IPS-20b (cell line): ENCODE measurements around the gene GPR132.
"Not testable (repeated sequence)": the region's sequence is repeated elsewhere in the genome, so short reads cannot be mapped to it uniquely, and the experiment has no call there.

Source experiments
- H3K27ac ChIP-seq: one replicate; pipeline ENCODE4 v1.5.1; 2013; ENCODE audit warnings: low read length
- H3K27me3 ChIP-seq: 2 replicates; pipeline ENCODE4 v1.6.1; 2013; ENCODE audit warnings: mild to moderate bottlenecking, low read length, inconsistent platforms; ENCODE audit not compliant: insufficient read depth
- H3K36me3 ChIP-seq: 2 replicates; pipeline ENCODE4 v1.6.1; 2013; ENCODE audit warnings: low read depth, mild to moderate bottlenecking, inconsistent platforms, low read length, moderate library complexity; ENCODE audit not compliant: insufficient read depth
- H3K4me1 ChIP-seq: 2 replicates; pipeline ENCODE4 v1.6.1; 2013; ENCODE audit warnings: mild to moderate bottlenecking, control low read depth, inconsistent platforms, low read length, moderate library complexity; ENCODE audit not compliant: insufficient read depth
- H3K4me3 ChIP-seq: 2 replicates; pipeline ENCODE4 v1.5.1; 2013; ENCODE audit warnings: mild to moderate bottlenecking, low read length, inconsistent platforms
- H3K9ac ChIP-seq: 2 replicates; pipeline ENCODE4 v1.6.1; 2013; ENCODE audit warnings: low read depth, mild to moderate bottlenecking, inconsistent platforms, low read length, moderate library complexity
- H3K9me3 ChIP-seq: 2 replicates; pipeline ENCODE4 v1.6.1; 2013; ENCODE audit warnings: mild to moderate bottlenecking, low read depth, low read length, inconsistent platforms; ENCODE audit not compliant: insufficient read depth

Gene GPR132, protein sequence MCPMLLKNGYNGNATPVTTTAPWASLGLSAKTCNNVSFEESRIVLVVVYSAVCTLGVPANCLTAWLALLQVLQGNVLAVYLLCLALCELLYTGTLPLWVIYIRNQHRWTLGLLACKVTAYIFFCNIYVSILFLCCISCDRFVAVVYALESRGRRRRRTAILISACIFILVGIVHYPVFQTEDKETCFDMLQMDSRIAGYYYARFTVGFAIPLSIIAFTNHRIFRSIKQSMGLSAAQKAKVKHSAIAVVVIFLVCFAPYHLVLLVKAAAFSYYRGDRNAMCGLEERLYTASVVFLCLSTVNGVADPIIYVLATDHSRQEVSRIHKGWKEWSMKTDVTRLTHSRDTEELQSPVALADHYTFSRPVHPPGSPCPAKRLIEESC

GRCh38 chr14:105065280-105066228, at the start of gene GPR132:
Gene GPR132, minus strand, starts transcription at chr14:105065430. Its CDS starts 10,010 bp downstream, at chr14:105055420.
- no peak within 1 kb of the TSS for H3K27ac ChIP-seq
- H3K27me3 ChIP-seq = no peaks in the 10 kb centered on the region
- no peaks in the 10 kb centered on the region for H3K9me3 ChIP-seq
- H3K4me3 ChIP-seq = no peak within 1 kb of the TSS
- H3K36me3 ChIP-seq = no peaks in the 10 kb centered on the region
- no peaks in the 10 kb centered on the region; the same call in 1 of the 2 replicates for H3K4me1 ChIP-seq
- no peak within 1 kb of the TSS for H3K9ac ChIP-seq

GRCh38 chr14:105109243-105109642, 44.0 kb upstream of the GPR132 start:
- H3K9ac ChIP-seq, H3K36me3 ChIP-seq, H3K9me3 ChIP-seq: not testable (repeated sequence)

GRCh38 chr14:105108516-105108864, 43.3 kb upstream of the GPR132 start:
- Histone ChIP-seq H3K36me3 (no peaks in the 10 kb centered on the region), H3K4me1 (no peaks in the 10 kb centered on the region), H3K9me3 (no peaks in the 10 kb centered on the region), H3K27me3 (no peaks in the 10 kb centered on the region; the same call in none of the 2 replicates), H3K27ac (no peak overlapping the region), H3K9ac (no peak overlapping the region), H3K4me3 (no peak overlapping the region)

More at GRCh38 chr14:105109243-105109642, 44.0 kb upstream of the GPR132 start:
- H3K27ac ChIP-seq, H3K27me3 ChIP-seq, H3K4me3 ChIP-seq, H3K4me1 ChIP-seq: not testable (repeated sequence)

GRCh38 chr14:105107781-105108515, 42.7 kb upstream of the GPR132 start:
- Histone ChIP-seq H3K9me3 (no peaks in the 10 kb centered on the region), H3K4me1 (no peaks in the 10 kb centered on the region), H3K4me3 (no peak overlapping the region), H3K36me3 (no peaks in the 10 kb centered on the region), H3K27me3 (no peaks in the 10 kb centered on the region; the same call in none of the 2 replicates), H3K9ac (no peak overlapping the region), H3K27ac (no peak overlapping the region)

DNA sequence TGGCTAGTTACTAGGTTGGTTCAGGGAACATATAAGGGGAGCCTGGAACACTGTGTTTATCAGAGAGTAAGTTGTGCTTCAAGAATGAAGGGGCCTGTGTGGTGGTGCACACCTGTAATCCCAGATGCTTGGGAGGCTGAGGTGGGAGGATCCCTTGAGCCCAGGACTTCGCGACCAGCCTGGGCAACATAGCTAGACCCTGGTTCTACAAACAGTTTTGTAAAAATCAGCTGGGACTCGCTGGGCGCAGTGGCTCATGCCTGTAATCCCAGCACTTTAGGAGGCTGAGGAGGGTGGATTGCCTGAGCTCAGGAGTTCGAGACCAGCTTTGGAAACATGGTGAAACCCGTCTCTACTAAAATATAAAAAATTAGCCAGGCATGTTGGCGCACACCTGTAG, 42.1 kb upstream of the GPR132 start:
- no peak overlapping the region for H3K27ac ChIP-seq
- H3K4me3 ChIP-seq = no peak overlapping the region
- H3K9me3 ChIP-seq = no peaks in the 10 kb centered on the region
- no peaks in the 10 kb centered on the region; the same call in none of the 2 replicates for H3K27me3 ChIP-seq
- H3K4me1 ChIP-seq = no peaks in the 10 kb centered on the region
- no peak overlapping the region for H3K9ac ChIP-seq
- H3K36me3 ChIP-seq = no peaks in the 10 kb centered on the region

GRCh38 chr14:105105158-105105557, 39.9 kb upstream of the GPR132 start:
- H3K27me3 ChIP-seq = peaks cover 3% of the 10 kb centered on the region
- H3K36me3 ChIP-seq = no peaks in the 10 kb centered on the region
- no peak overlapping the region for H3K4me3 ChIP-seq
- H3K4me1 ChIP-seq = no peaks in the 10 kb centered on the region
- peaks cover 7% of the 10 kb centered on the region for H3K9me3 ChIP-seq
- no peak overlapping the region for H3K27ac ChIP-seq
- no peak overlapping the region for H3K9ac ChIP-seq

DNA sequence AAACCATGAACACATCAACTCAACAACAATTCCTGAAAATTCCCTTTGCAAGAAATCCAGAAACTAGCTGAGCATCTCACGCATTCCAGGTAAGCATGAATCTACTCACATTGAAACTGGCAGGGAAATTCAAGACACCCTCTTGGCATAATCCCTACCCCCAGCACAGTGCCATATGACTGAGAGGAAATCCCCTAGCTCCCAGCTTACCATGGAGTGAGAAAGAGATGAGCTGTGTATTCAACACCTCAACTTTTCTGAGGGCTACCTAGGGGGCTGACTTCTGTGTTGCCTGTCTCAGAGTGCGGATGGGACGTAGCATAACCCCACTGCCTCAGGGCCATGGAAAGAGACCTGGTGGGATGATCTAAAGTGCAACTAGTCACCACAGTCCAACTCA, 37.7 kb upstream of the GPR132 start:
- Histone ChIP-seq H3K36me3 (no peaks in the 10 kb centered on the region), H3K4me1 (no peaks in the 10 kb centered on the region), H3K27ac (no peak overlapping the region), H3K9me3 (peaks cover 22% of the 10 kb centered on the region), H3K4me3 (no peak overlapping the region), H3K27me3 (peaks cover 3% of the 10 kb centered on the region), H3K9ac (no peak overlapping the region)

DNA sequence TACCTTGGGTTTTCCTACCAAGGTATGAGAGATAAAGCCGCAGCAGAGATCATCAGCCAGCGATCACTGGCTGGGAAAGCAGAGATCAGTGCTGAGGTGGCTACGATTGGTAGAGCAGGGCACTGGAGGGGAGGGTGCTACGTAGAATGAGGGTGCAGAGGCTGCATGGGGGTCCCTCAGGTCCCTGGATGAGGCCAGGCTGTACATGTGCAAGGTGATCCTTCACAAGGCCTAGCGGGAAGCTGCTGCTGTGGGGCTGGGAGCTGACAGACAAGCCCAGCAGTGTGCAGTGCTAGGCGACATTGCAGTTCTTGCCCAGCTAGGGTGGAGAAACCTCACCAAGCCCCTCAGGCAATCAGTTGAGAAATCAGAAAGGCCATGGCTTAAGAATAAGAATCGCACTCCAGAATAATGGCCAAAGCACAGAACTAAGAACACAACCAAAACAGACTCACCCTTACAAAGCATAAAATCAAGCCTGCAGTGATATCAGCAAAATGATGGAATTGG, 37.2 kb upstream of the GPR132 start:
- Histone ChIP-seq H3K4me1 (no peaks in the 10 kb centered on the region), H3K27me3 (peaks cover 3% of the 10 kb centered on the region), H3K9me3 (peaks cover 22% of the 10 kb centered on the region), H3K36me3 (no peaks in the 10 kb centered on the region), H3K9ac (no peak overlapping the region), H3K27ac (no peak overlapping the region), H3K4me3 (no peak overlapping the region)

DNA sequence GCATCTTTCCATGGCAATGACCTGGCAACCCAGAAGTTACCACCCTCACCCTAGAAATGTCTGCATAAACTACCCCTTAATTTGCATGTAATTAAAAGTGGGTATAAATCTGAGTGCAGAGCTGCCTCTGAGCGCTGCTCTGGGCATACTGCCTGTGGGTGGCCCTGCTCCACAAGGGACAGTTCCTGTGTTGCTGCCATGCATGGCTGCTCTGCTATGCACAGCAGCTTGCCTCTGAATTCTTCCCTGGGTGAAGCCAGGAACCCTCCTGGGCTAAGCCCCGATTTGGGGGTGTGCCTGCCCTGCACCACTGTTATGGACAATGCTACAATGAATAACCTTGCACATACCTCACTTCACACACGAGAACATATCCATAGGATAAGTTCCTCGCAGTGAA, 35.7 kb upstream of the GPR132 start:
- no peaks in the 10 kb centered on the region for H3K36me3 ChIP-seq
- H3K9me3 ChIP-seq = peaks cover 22% of the 10 kb centered on the region
- H3K27me3 ChIP-seq = peaks cover 4% of the 10 kb centered on the region
- H3K9ac ChIP-seq = no peak overlapping the region
- no peak overlapping the region for H3K27ac ChIP-seq
- H3K4me1 ChIP-seq = no peaks in the 10 kb centered on the region
- no peak overlapping the region for H3K4me3 ChIP-seq

DNA sequence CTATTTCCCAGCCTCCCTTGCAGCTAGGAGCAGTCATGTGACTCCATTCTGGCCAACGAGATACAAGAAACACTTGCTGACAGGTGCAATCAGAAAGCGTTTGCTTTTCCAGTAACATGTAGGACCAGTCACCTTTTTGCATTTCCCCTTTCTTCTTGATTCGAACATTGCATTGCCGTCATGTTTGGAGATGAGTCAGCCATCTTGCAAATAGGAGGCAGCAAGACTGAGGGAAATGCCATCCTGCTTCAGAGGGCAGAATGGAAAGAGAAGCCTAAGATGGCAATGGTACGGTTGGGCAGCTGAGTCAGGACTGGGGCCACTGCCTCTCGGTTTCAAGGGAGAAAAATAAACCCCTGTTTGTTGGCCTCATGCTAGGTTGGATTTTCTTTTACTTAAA, 34.5 kb upstream of the GPR132 start:
- Histone ChIP-seq H3K9me3 (peaks cover 22% of the 10 kb centered on the region), H3K4me1 (no peaks in the 10 kb centered on the region), H3K36me3 (no peaks in the 10 kb centered on the region)

DNA sequence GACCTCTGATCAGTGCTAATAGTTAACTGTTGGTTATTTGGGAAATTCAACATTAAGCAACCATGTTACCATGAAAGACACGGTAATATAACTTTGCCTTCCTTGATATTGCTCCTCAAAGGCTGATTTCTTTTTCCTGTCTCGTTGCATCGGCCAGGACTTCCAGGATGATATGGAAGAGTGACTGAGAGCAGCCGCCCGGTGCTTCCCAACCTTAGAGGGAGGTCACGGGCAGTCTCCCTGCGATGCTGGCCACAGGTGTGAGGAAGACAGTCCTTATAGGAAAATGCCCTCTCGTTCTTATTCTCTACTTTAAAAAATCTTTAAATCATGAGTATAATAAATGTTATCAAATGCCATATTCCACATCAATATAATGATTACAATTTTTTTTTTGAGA, 33.1 kb upstream of the GPR132 start:
- Histone ChIP-seq H3K27ac (no peak overlapping the region), H3K27me3 (peaks cover 29% of the 10 kb centered on the region)

More for the DNA sequence above, 34.5 kb upstream of the GPR132 start:
- no peak overlapping the region for H3K4me3 ChIP-seq
- no peak overlapping the region for H3K9ac ChIP-seq
- H3K27me3 ChIP-seq = peaks cover 15% of the 10 kb centered on the region
- H3K27ac ChIP-seq = no peak overlapping the region

More for the DNA sequence above, 33.1 kb upstream of the GPR132 start:
- Histone ChIP-seq H3K9me3 (peaks cover 22% of the 10 kb centered on the region), H3K36me3 (no peaks in the 10 kb centered on the region), H3K9ac (no peak overlapping the region), H3K4me3 (no peak overlapping the region), H3K4me1 (no peaks in the 10 kb centered on the region)
